ELR (cell line): Measurements from ENCODE around the gene PRKX.
A peak's percentile ranks its signal among the peaks of the same experiment; 100 is the strongest.
"Not testable (repeated sequence)": the region's sequence is repeated elsewhere in the genome, so short reads cannot be mapped to it uniquely, and the experiment has no call there.

ENCODE experiments used
- DNase-seq: peaks from one replicate; pipeline ENCODE4 v3.0.0-alpha.2; 2015; ENCODE audit warnings: low read depth

Gene PRKX

GRCh38 chrX:3577551-3577950 is 135.9 kb downstream of the PRKX start:
- no peak for DNase-seq

- peak; percentile 18 for DNase-seq
Observed at GRCh38 chrX:3576886-3577501, 136.5 kb downstream of the PRKX start.

GRCh38 chrX:3567686-3568085 is 145.8 kb downstream of the PRKX start:
- no peak for DNase-seq

- no peak for DNase-seq
Observed at GRCh38 chrX:3563451-3563850, 150.0 kb downstream of the PRKX start.

GRCh38 chrX:3560010-3560409 is 153.4 kb downstream of the PRKX start:
- DNase-seq = not testable (repeated sequence)
